CD4-positive, alpha-beta T cell treated with Interleukin-4 for 4 hours (primary cell): ENCODE results near the gene ZFPL1.
A peak's percentile ranks its signal among the peaks of the same experiment; 100 is the strongest.

Experiments
- DNase-seq: peaks from one replicate; pipeline ENCODE4 v3.0.0-alpha.2; 2020

Gene ZFPL1

GRCh38 chr11:65060913-65061408 lies 23.1 kb upstream of the ZFPL1 start:
- DNase-seq: no peak

- DNase-seq: no peak
Observed at GRCh38 chr11:65063532-65063931, 20.5 kb upstream of the ZFPL1 start.

GRCh38 chr11:65064847-65065240 lies 19.2 kb upstream of the ZFPL1 start:
- DNase-seq: no peak

- no peak for DNase-seq
Observed at GRCh38 chr11:65065851-65066250, 18.2 kb upstream of the ZFPL1 start.

- no peak for DNase-seq
Observed at GRCh38 chr11:65066315-65066714, 17.7 kb upstream of the ZFPL1 start.

- DNase-seq: no peak
Observed at GRCh38 chr11:65066805-65067291, 17.2 kb upstream of the ZFPL1 start.

- DNase-seq: no peak
Observed at GRCh38 chr11:65067446-65067845, 16.6 kb upstream of the ZFPL1 start.

- no peak for DNase-seq
Observed at GRCh38 chr11:65069217-65069616, 14.8 kb upstream of the ZFPL1 start.

GRCh38 chr11:65071907-65072630 lies 12.0 kb upstream of the ZFPL1 start:
- DNase-seq: no peak

- no peak for DNase-seq
Observed at GRCh38 chr11:65072631-65072966, 11.4 kb upstream of the ZFPL1 start.

GRCh38 chr11:65077451-65077850 lies 6.6 kb upstream of the ZFPL1 start:
- no peak for DNase-seq

- peak; percentile 77 for DNase-seq
Observed at GRCh38 chr11:65078151-65078550, 5.9 kb upstream of the ZFPL1 start.

- no peak for DNase-seq
Observed at GRCh38 chr11:65078786-65079342, 5.2 kb upstream of the ZFPL1 start.

GRCh38 chr11:65083134-65083833 lies 738 bp upstream of the ZFPL1 start:
- DNase-seq: no peak

- no peak for DNase-seq
Observed at GRCh38 chr11:65084598-65085375, 765 bp downstream of the ZFPL1 start.

GRCh38 chr11:65085446-65085845 lies 1.4 kb downstream of the ZFPL1 start:
- DNase-seq: no peak

- DNase-seq: no peak
Observed at GRCh38 chr11:65086809-65087208, 2.8 kb downstream of the ZFPL1 start.

GRCh38 chr11:65087216-65087615 lies 3.2 kb downstream of the ZFPL1 start:
- no peak for DNase-seq

- no peak for DNase-seq
Observed at GRCh38 chr11:65087827-65088226, 3.8 kb downstream of the ZFPL1 start.

- no peak for DNase-seq
Observed at GRCh38 chr11:65089621-65090020, 5.6 kb downstream of the ZFPL1 start.

- DNase-seq: no peak
Observed at GRCh38 chr11:65090628-65091027, 6.6 kb downstream of the ZFPL1 start.

GRCh38 chr11:65095427-65095826 lies 11.4 kb downstream of the ZFPL1 start:
- no peak for DNase-seq
